ACC112 (cell line): ENCODE measurements around the gene MSL3B.

Experiments used
- H2AFZ ChIP-seq: fragments of 200-600 bp; sonication (generic); one replicate; pipeline ENCODE4 v1.6.0; 2017; ENCODE audit warnings: antibody characterized with exemption, low read length; ENCODE audit not compliant: unreplicated experiment
- H3K27ac ChIP-seq: fragments of 200-600 bp; sonication (generic); 2 replicates; pipeline ENCODE4 v1.5.1; 2014; ENCODE audit warnings: low read depth, mild to moderate bottlenecking, antibody characterized with exemption, low read length, moderate library complexity
- H3K27me3 ChIP-seq: fragments of 200-600 bp; sonication (generic); 2 replicates; pipeline ENCODE4 v1.6.1; 2014; ENCODE audit warnings: mild to moderate bottlenecking, antibody characterized with exemption, low read length, moderate library complexity, mixed read lengths; ENCODE audit not compliant: insufficient read depth
- H3K36me3 ChIP-seq: fragments of 200-600 bp; sonication (generic); 2 replicates; pipeline ENCODE4 v1.6.1; 2016; ENCODE audit warnings: mild to moderate bottlenecking, antibody characterized with exemption, low read length, moderate library complexity, mixed read lengths; ENCODE audit not compliant: insufficient read depth
- H3K4me1 ChIP-seq: fragments of 200-600 bp; sonication (generic); one replicate; pipeline ENCODE4 v1.6.1; 2016; ENCODE audit warnings: low read length, mixed read lengths; ENCODE audit not compliant: insufficient read depth, unreplicated experiment, control insufficient read depth
- H3K4me3 ChIP-seq: fragments of 200-600 bp; sonication (generic); 2 replicates; pipeline ENCODE4 v1.5.1; 2014; ENCODE audit warnings: mild to moderate bottlenecking, low read depth, low read length
- H3K79me2 ChIP-seq: fragments of 200-600 bp; sonication (generic); one replicate; pipeline ENCODE4 v1.6.0; 2016; ENCODE audit warnings: low read length; ENCODE audit not compliant: control insufficient read depth, unreplicated experiment, insufficient read depth

MSL3B gene

GRCh38 chr2:233844836-233845235, 23.4 kb downstream of the MSL3B start:
- H3K27ac ChIP-seq = no peak overlapping the region
- H3K79me2 ChIP-seq = peaks cover 81% of the 10 kb centered on the region
- H3K4me3 ChIP-seq = no peak overlapping the region
- H3K27me3 ChIP-seq = no peaks in the 10 kb centered on the region
- no peaks in the 10 kb centered on the region for H3K4me1 ChIP-seq
- H2AFZ ChIP-seq = no peak overlapping the region
- peaks cover 46% of the 10 kb centered on the region for H3K36me3 ChIP-seq

DNA sequence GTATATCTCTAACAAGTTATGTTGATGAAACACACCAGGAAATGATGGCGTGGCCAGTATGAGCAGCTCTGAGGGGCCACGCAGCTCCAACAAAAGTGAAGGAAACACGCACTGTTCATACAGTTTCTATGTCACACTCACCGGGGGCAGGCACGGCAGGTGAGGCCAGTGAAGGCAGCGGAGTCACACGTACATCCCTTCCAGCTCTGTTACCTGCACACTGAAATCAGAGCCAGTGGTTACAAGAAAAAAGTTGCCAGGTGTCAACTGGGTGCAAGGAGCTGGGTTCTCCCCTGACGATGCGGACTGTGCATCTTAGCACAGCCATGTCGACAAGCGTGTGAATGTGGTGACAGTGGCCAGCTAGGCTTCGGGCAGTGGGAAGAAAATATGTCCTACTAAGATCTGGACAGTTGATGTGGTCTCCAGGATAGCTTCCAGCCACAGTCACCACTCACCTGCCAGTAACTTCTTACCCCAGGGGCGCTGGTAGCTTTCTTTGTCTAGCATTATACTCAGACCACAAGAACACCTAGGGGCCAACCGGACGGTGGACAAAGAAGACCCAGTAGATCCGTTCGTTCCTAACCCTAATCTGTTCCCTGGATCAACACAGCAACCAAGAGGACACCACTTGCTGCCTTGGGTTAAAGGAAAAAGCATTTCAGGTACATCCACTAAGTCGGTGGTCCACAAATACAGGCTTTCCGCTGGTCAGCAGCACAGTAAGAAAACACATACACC, 23.9 kb downstream of the MSL3B start:
- Histone ChIP-seq H3K27me3 (no peaks in the 10 kb centered on the region), H3K79me2 (peaks cover 81% of the 10 kb centered on the region), H3K4me1 (no peaks in the 10 kb centered on the region), H3K27ac (no peak overlapping the region), H3K36me3 (peaks cover 46% of the 10 kb centered on the region), H3K4me3 (no peak overlapping the region), H2AFZ (no peak overlapping the region)

- H3K27me3 ChIP-seq = no peaks in the 10 kb centered on the region
- no peak overlapping the region for H3K27ac ChIP-seq
- H3K79me2 ChIP-seq = peaks cover 91% of the 10 kb centered on the region
- H3K4me1 ChIP-seq = no peaks in the 10 kb centered on the region
- no peak overlapping the region for H3K4me3 ChIP-seq
- H2AFZ ChIP-seq = no peak overlapping the region
- peaks cover 43% of the 10 kb centered on the region for H3K36me3 ChIP-seq
Observed at GRCh38 chr2:233841183-233841582, 27.0 kb downstream of the MSL3B start.

DNA sequence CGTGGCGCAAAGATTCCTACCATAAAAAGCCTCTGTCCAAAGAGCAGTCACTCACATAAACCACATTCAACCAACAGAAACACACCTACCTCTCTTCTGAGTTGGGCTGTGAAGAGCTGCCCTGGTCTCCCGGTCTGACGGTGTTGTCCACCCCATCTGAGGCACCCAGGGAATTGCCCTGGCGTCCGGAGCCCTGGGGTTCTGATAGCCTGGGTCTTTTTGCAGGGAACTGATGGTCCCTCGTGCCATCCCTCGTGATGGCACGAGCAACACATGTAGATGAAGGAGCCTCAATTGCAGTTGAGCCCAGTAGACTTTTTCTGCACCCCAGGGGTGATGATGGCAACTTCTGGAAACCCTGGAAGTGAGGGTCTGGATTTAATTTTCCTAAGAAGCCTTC, 27.7 kb downstream of the MSL3B start:
- Histone ChIP-seq H3K4me3 (no peak overlapping the region), H3K4me1 (no peaks in the 10 kb centered on the region), H3K79me2 (peaks cover 89% of the 10 kb centered on the region), H3K27me3 (no peaks in the 10 kb centered on the region), H3K27ac (no peak overlapping the region), H3K36me3 (peaks cover 40% of the 10 kb centered on the region), H2AFZ (no peak overlapping the region)

DNA sequence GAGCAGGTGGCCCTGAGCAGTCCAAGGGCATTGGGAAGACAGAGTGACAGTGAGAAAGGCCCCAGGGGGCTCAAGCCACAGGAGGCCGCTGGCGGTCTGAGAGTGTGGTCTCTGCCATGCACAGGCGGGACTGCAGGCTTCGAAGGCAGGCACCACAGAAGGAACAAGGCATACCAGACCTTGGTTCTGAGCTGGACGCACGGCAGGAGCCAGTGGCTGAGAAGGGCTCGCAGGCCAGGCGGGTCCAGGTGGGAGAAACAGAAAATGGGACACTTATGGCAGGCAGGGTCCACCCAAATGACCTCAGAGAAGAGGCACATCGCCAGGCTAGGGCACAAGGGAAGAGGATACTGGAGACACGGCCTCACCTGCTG, 28.8 kb downstream of the MSL3B start:
- Histone ChIP-seq H3K79me2 (peaks cover 81% of the 10 kb centered on the region), H3K27ac (no peak overlapping the region)

GRCh38 chr2:233838726-233839446, 29.3 kb downstream of the MSL3B start:
- no peak overlapping the region for H3K4me3 ChIP-seq
- no peak overlapping the region for H2AFZ ChIP-seq
- H3K27me3 ChIP-seq = no peaks in the 10 kb centered on the region
- peaks cover 32% of the 10 kb centered on the region for H3K36me3 ChIP-seq
- no peaks in the 10 kb centered on the region for H3K4me1 ChIP-seq
- H3K79me2 ChIP-seq = peaks cover 76% of the 10 kb centered on the region
- H3K27ac ChIP-seq = no peak overlapping the region

More for the DNA sequence above, 28.8 kb downstream of the MSL3B start:
- H3K4me1 ChIP-seq = no peaks in the 10 kb centered on the region
- H3K36me3 ChIP-seq = peaks cover 36% of the 10 kb centered on the region
- H2AFZ ChIP-seq = no peak overlapping the region
- no peaks in the 10 kb centered on the region for H3K27me3 ChIP-seq
- no peak overlapping the region for H3K4me3 ChIP-seq

GRCh38 chr2:233838251-233838650, 29.9 kb downstream of the MSL3B start:
- Histone ChIP-seq H3K36me3 (peaks cover 32% of the 10 kb centered on the region), H3K79me2 (peaks cover 72% of the 10 kb centered on the region)

GRCh38 chr2:233837694-233838229, 30.4 kb downstream of the MSL3B start:
- Histone ChIP-seq H3K27ac (no peak overlapping the region), H3K79me2 (peaks cover 67% of the 10 kb centered on the region), H2AFZ (peak overlapping the region; percentile 51), H3K4me1 (no peaks in the 10 kb centered on the region), H3K36me3 (peaks cover 32% of the 10 kb centered on the region), H3K4me3 (no peak overlapping the region), H3K27me3 (no peaks in the 10 kb centered on the region)

More at GRCh38 chr2:233838251-233838650, 29.9 kb downstream of the MSL3B start:
- H2AFZ ChIP-seq = peak overlapping the region; percentile 51
- H3K4me3 ChIP-seq = no peak overlapping the region
- H3K27me3 ChIP-seq = no peaks in the 10 kb centered on the region
- H3K4me1 ChIP-seq = no peaks in the 10 kb centered on the region
- H3K27ac ChIP-seq = no peak overlapping the region

GRCh38 chr2:233836359-233836758, 31.8 kb downstream of the MSL3B start:
- H3K4me1 ChIP-seq = no peaks in the 10 kb centered on the region
- H3K4me3 ChIP-seq = no peak overlapping the region
- H2AFZ ChIP-seq = no peak overlapping the region
- peaks cover 18% of the 10 kb centered on the region; the same call in 1 of the 2 replicates for H3K36me3 ChIP-seq
- no peak overlapping the region for H3K27ac ChIP-seq
- H3K79me2 ChIP-seq = peaks cover 53% of the 10 kb centered on the region
- H3K27me3 ChIP-seq = no peaks in the 10 kb centered on the region

- Histone ChIP-seq H3K4me3 (no peak overlapping the region), H3K79me2 (peaks cover 44% of the 10 kb centered on the region), H3K4me1 (no peaks in the 10 kb centered on the region), H3K36me3 (peaks cover 10% of the 10 kb centered on the region; the same call in 1 of the 2 replicates), H3K27me3 (no peaks in the 10 kb centered on the region), H2AFZ (no peak overlapping the region), H3K27ac (no peak overlapping the region)
Observed at GRCh38 chr2:233835230-233836186, 32.7 kb downstream of the MSL3B start.
